Measurements from ENCODE around the gene SH3BP2. TPM values are rescaled to one million over a fixed set of nuclear protein-coding genes. Genes with fewer than 3 reads are reported as not detected.

SH3BP2 gene
- total RNA-seq, 1 donor from 2014 or later = 39.2 TPM

DNA sequence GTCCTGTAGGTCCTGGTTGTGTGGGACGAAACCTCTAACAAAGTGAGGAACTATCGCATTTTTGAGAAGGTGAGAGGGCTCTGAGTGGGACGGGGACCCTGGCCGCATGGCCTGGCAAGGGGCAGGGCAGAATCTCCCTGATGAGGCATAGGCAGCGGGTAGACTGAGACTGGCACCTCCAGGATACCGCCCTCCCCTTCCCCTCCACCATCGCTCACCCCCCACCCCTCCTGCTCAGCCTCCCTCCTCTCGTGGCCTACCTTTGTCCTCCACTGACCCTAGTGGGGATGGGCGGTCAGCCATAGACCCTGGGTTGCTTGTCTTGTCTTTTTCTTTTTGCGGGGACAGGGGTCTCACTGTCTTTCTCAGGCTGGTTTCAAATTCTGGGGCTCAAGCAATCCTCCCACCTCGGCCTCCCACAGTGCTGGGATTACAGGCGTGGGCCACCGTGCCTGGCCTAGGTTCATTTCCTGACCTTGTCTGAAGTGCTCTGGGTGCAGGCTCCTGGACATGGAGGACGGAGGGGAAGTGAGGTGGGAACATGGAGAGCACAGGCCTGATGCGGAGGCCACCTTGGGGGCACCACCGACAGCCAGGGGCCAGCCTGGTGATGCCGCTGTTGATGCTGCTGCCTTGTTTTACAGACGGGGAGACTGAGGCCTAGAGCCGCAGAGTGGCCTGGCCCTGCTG lies 40.2 kb downstream of the SH3BP2 start:
- no peak for DNase-seq

DNA sequence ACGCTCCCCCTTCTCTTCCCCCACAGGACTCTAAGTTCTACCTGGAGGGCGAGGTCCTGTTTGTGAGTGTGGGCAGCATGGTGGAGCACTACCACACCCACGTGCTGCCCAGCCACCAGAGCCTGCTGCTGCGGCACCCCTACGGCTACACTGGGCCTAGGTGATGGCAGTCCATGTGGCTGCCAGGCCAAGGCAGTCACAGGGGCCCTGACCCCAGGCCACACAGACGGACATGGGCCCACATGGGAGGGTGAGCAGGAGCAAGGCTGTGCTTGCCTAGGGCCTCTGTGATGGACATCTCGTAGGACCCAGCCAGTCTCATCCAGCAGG lies 40.8 kb downstream of the SH3BP2 start:
- DNase-seq = no peak

DNA sequence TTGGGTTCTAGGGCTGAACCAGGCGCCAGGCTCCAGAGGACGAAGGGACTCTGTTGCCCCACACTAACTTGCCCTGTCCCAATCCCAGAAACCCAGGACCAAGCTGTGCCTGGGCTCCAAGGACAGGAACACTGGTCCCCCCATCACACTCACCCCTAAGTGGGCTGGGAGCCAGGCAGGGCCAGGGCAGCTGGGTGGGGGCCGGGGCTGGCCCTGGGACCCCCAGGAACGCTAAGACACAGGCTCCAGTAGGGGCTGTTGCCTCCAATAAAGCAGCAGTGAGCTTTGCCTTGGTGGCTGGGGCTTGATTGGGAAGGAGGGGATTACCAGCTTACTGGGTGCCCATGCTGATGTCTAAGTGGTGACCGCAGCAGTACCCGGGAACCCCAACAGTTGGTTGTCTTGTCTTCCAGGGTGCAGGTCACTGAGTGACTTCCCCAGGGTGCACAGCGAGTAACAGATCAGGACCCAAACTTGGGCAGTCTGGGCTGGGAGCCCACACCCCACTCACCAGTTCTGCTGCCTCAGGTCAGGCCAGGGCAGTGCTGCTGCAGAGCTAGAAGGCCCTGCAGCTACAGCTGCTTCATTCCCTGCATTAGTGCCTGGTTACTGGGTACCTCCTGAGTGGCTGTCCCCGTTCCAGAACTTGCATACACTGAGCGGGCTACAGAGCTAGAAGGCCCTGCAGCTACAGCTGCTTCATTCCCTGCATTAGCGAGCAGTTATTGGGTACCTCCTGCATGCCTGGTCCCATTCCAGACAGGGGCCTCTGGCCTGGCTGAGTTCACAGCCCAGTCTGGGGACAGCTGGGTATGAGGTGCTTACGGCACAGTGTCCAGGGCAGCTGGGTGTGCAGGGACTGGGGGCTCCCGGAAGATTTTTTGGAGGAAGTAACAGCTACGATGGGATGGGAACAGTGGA lies 41.4 kb downstream of the SH3BP2 start:
- no peak for DNase-seq

DNA sequence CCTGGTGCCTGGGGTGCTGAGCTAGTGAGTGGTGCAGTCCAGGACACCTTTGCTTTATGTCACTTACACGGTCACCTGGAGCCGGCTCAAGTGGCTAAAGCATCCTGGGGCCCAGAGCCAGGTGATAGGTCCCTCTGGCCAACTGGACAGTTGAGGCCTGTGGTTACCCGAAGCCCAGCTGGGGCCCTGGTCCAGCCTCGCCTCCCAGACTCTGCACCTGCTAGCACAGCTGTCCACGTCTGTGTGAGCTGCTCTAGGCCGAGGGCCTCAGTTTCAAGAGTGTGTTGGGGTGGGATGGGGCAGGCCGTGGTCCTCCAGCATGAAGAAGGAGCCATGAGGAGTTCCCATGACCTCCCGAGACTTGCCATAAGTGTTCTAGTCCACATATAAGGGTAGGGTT lies 43.1 kb downstream of the SH3BP2 start:
- DNase-seq = no peak

DNA sequence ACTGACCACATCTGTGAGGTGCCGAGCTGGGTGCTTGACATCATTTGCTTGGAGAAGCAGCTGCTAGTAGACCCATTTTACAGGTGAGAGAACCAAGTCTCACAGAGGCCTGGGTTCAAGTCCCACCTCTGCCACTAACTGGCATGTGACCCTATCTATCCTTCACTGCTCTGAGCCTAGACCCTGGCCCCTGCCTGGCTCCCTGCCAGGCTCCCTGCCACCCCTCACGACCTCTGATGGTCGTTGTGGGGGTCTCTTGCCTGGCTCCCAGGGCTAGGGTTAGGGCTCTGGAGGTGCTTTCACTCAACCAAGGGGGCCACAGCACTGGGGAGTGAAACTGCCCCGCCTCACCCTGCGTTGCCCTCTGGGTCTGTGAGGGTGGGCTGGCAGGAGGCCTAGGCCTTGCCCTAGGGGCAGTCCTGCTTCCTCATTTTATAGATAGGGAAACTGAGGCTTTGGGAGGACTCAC lies 43.5 kb downstream of the SH3BP2 start:
- no peak for DNase-seq

DNA sequence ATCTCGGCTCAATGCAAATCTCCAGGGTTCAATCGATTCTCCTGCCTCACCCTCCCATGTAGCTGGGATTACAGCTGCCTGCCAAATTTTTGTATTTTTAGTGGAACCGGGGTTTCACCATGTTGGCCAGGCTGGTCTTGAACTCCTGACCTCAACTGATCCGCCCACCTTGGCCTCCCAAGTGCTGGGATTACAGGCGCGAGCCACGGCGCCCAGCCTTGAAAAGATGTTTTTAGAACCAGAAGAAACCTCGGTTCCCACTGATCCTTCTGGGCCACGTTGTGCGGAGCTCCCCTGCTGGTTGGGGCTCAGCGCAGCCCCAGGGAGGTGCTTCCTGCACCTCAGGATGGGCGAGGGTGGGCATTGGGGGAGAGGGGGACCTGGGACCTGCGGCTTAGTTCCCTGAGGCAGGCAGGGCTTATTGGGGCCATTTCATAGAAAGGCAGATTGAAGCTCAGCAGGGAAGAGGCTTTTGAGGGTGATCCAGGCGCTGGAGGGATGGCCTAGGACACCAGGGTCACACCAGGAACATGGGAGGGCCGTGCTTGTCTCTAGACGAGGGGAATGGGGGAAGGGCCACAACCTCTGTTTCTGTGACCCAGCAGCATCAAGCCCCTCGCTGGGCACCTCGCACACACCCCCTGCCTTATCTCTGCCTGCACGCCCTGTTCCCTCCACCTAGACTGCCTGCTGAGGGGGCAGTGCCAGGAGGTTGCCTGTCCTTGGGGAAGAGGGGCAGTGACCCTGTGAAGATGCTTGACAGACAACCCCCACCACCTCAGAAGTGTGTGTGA lies 44.4 kb downstream of the SH3BP2 start:
- DNase-seq = no peak

DNA sequence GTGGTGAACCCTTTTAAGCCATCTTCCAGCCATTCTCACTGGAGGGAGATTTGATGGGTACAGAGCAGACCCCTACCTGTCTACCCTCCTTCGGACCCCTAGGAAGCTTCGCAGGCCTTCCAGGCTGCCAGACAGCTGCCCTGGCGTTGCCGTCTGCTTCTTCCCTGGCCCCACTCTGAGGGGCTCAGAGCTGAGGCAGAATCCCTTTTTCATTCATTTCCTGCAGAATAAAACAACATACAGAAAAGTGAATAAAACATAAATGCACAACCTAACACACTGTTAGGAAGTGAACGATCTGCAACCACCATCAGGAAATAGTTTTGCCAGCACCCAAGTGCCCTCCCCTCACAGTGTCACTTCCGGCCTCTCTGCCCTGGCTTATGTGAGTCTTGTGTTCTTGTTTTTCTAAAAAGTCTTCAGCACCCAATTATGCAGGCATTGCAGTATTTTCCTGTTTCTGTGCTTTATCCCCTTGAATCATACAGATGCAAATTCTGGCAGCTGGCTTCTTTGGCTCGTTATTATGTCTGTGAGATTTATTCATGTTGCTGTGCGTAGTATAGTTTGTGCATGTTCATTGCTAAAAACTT lies 45.1 kb downstream of the SH3BP2 start:
- peak; percentile 72 for DNase-seq

DNA sequence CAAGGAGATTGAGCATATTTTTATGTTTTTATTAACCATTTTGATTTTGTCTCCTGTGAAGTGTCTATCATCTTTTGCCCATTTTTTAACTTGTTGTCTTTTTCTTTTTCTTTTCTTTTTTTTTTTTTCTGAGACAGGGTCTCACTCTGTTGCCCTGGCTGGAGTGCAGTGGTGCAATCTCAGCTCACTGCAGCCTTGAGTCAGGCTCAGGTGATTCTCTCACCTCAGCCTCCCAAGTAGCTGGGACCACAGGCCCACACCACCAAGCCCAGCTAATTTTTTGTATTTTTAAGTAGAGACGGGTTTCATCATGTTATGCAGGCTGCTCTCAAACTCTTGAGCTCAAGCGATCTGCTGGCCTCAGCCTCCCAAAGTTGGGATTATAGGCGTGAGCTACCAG lies 46.2 kb downstream of the SH3BP2 start:
- DNase-seq = no peak

DNA sequence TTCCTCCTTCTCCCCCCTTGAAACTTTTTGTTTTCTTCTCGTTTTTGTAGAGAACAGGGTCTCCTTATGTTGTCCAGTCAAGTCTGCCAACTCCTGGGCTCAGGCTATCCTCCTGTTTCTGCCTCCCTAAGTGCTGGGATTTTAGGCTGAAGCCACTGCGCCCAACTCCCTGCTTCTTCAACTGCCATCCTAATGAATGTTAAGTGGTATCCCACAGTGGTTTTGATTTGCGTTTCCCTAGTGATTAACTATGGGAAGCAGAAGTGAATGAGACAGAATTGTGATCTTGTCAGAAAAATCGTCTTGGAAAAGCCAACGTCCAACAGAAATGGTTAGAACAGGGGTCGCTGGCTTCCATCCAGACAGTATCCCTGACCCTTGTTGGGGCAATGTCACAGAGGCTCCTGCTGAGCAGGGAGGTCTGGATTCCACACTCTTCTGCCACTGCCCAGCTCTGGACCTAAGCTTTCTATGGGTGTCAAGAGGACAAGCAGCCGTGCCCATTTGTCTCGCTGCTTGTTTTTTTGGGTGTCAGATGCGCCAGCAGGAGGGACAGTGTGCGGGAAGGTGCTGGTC lies 49.9 kb downstream of the SH3BP2 start:
- no peak for DNase-seq

DNA sequence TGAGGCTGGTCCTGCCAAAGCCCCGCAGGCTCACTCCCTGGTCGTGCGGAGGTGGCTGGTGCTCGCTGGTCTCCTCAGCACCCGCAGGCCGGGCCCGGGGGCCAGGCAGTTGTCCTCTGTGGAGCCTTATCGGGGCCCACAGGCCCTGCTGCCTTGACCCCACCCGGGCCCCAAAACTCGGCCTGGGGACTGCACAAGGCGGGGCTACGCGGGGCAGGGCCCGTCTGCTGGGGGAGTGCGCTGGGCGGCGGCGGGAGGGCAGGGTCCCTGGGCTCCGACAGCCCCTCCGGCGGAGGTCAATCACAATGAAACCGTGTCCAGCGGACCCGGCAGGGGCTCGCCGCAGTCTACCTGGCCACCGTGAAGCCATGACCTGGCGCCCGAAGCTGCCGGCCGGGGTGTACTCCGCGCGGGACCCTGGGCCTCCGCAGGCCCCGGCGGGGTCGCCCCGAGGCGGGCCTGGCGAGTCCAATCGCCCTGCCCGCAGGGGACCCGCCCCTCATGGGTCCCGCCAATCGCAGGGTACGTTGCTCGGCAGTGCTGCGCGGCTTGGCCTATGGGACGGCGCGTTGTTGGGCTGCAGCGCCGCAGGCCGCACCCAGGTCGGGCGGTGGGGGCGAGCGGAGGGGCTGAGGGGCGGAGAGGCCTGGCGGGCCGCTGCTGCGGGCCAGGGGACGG lies 50.5 kb downstream of the SH3BP2 start, which contains the start of gene ADD1:
ADD1 (plus strand) TSS at position 582 of the 678 bp plus-strand sequence. CDS start 32,072 bp downstream, outside the sequence.
- peak; percentile 97 for DNase-seq

DNA sequence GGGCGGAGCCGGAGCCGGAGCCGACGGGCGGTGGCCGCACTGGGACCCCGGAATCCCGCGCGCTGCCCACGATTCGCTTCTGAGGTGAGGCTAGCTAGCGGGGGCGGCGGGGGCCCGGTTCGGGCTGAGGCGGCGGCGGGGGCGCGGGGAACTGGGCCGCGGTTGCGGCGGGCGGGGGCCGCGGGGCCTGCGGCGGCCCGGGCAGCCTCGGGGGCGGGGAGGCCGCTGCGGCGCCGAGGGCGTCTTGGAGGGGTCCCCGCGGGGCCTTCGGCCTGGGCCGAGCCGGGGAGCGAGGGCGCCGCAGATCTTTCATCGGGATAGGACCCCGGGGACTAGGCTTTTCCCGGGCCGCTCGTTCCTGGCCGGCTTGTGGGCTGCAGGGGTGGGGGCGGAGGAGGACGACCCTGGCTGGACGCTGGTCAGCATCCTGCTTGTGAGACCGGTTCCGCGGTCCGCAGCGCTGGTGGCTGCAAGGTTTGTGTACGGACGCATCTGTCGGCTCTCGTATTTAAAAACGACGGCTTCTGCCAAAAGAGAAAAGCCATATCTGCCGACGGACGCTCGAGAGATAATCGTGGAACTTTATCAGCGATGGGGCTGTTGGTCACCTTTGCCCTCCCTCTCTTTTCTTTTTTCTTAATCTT lies 51.2 kb downstream of the SH3BP2 start:
- DNase-seq = peak; percentile 57

DNA sequence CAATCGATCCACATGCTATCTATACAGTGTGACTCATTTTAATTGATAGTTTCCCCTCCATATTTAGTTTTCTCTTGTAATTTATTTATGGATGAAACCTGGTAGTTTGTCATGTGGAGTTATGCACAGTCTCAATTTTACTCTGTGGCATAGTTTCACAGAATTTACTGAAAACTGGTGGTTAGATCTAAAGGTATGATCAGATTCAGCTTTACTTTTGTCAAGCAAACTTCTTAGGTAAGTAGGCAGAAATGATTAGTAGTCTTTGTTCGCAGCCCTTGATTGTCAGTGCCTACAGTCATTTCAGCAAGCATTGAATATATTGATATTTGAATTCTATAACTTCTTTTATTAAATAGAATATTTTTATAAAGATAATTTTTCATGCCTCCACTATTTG lies 53.3 kb downstream of the SH3BP2 start:
- no peak for DNase-seq

DNA sequence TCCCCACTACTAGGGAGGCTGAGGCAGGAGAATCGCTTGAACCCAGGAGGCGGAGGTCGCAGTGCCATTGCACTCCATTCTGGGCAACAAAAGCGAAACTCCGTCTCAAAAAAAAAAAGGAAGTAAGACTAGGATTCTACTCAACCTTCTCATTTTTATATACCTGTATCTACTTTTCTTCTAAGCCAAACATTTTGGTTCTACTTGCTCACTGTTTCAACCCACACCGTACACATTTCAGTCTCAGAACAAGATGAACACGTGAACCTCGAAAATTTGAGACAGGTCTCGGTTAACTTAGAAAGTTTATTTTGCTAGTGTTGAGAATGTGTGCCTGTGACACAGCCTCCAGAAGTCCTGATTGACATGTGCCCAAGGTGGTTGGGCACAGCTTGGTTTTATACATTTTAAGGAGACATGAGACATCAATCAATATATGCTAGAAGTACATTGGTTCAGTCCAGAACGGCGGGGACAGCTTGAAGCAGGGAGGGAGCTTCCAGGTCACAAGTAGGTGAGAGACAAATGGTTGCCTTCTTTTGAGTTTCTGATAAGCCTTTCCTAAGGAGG lies 54.5 kb downstream of the SH3BP2 start:
- DNase-seq = no peak

DNA sequence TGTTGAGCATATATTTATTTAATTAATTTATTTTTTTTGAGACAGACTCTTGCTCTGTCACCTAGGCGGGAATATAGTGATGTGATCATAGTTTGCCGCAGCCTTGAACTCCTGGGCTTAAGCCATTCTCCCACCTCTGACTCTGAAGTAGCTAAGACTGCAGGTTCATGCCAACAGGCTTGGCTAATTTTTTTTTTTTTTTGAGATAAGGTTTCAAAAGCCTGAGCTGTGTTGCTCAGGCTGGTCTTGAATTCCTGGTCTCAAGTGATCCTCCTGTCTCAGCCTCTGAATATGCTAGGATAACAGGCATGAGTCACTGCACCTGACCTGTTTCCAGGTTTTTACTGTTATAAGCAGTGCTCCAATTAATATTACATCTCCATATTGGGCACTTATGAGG lies 55.6 kb downstream of the SH3BP2 start:
- DNase-seq = no peak

DNA sequence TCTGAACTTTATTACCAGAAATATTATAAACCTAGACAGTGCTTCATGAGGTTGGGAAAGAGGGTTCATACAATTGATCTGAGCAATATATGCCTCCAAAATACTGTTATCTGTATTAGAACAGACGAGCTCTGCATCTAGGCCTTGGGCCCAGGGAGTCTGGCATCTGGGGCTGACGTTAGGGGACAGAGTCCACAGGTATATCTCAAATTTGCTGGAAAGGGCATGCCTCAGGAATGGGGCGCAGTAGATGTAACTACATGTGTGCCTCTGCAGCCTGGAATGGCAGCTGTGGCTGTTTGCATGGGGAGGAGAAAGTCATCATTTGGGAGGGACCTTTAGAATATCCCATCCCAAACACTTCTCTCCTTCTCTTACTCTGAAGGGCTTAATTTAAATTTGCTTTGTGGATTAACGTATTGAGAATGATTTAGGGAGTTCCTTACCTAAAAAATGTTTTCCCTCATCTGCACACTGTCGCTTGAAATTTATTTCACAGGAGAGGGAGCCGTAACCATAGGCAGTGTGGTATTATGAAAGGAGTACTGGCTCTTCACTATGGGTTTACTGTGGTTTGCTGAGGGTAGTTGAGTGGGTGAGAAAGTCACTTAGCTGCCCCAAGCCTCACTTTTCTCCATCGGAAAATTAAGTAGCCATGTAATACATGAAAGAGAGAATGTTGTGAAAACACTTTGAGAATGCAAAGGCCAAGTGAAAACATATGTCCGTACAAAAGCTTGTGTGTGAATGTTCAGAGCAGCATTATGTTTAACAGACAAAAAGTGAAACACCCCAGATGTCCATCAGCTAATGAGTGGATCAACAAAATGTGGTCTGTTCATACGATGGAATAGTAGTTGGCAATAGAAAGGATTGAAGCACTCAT lies 56.6 kb downstream of the SH3BP2 start:
- DNase-seq = peak; percentile 37

DNA sequence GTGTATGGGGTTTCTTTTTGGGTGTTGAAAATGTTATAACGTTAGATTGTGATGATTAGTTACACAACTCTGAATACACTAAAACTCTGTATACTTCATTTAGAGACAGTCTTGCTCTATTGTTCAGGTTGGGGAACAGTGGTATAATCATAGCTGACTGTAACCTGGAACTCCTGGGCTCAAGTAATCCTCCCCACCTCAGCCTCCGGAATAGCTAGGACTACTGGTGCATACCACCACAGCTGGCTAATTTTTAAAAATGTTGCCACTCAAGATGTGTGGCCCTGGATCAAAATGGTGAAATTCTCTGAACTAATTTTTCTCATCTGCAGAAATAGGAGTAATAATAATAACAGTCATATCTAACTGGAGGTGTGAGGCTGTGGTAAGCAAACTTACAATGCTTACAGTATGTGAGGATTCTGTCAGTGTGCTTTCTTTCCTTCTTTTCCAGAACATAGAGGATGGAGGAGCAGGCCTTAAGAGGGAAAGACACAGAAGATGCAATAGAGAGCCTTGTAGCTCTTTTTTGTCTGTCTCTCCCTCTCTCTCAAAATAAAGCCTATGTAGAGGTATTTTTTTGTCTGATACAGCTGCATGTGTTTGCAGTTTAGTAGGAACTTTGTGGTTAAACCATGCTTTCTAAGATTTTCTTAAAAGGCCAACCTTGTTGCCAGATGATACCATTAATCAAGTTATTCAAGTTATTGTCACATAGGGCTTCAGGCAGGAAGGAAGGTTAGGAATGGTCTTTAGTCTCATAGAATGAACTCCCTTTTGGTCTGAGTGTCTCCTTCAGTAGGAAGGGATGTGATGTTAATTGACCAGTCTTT lies 58.3 kb downstream of the SH3BP2 start:
- DNase-seq = no peak

DNA sequence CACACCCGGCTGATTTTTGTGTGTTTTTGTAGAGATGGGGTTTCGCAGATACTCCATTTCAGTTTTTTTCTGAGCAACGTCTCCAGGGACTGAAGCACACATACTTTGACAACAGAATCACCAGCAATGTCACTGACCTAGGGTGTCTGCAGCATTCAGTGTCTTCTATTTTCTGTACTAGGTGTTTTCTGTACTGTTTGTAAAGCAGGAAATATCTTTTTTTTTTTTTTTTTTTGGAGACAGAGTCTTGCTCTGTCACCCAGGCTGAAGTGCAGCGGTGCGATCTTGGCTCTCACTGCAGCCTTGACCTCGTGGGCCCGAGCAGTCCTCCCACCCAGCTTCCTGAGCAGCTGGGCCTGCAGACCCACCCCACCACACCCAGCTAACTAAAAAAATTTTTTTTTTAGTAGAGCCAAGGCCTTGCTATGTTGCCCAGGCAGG lies 59.6 kb downstream of the SH3BP2 start:
- no peak for DNase-seq

DNA sequence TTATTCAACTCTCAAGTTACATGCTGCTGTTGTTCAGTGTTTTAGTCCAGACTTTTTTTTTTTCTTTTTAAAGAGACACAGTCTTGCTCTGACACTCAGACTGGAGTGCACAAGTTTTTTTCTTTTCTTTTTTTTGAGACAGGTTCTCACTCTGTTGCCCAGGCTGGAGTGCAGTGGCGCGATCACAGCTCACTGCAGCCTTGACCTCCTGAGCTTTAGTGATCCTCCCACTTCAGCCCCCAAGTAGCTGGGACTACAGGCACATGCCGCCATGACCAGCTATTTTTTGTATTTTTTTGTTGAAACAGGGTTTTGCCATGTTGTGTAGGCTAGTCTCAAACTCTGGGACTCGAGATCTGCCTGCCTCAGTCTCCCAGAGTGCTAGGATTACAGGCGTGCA lies 62.7 kb downstream of the SH3BP2 start:
- no peak for DNase-seq
